Measurements from ENCODE around the gene MAP2K2.

- TF ChIP-seq HNF4A (conservative IDR thresholded peaks at IDR 0.05) (no peak), NR2F2 (IDR thresholded peaks at IDR 0.05) (no peak), RAD21 (IDR thresholded peaks at IDR 0.05) (no peak), GABPA (IDR thresholded peaks at IDR 0.05 in 1 of 2, conservative IDR thresholded peaks at IDR 0.05 in 1 of 2) (no peak), YY1 (IDR thresholded peaks at IDR 0.05) (no peak), EGR1 (IDR thresholded peaks at IDR 0.05; ENCODE audit: low read depth in 2 of 2) (no peak), REST (IDR thresholded peaks at IDR 0.05) (no peak), MAX (IDR thresholded peaks at IDR 0.05) (no peak)
- TF ChIP-seq, protein P1, sequence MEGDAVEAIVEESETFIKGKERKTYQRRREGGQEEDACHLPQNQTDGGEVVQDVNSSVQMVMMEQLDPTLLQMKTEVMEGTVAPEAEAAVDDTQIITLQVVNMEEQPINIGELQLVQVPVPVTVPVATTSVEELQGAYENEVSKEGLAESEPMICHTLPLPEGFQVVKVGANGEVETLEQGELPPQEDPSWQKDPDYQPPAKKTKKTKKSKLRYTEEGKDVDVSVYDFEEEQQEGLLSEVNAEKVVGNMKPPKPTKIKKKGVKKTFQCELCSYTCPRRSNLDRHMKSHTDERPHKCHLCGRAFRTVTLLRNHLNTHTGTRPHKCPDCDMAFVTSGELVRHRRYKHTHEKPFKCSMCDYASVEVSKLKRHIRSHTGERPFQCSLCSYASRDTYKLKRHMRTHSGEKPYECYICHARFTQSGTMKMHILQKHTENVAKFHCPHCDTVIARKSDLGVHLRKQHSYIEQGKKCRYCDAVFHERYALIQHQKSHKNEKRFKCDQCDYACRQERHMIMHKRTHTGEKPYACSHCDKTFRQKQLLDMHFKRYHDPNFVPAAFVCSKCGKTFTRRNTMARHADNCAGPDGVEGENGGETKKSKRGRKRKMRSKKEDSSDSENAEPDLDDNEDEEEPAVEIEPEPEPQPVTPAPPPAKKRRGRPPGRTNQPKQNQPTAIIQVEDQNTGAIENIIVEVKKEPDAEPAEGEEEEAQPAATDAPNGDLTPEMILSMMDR (IDR thresholded peaks at IDR 0.05; ENCODE audit: low read depth, low read length, missing input control): no peak
These were observed 78.9 kb downstream of the MAP2K2 start for GRCh38 chr19:4044990-4045465.

Data from liver (tissue), 3 donors.